OCI-LY7 (cell line): ENCODE data around the gene GBF1. TPM values are rescaled to one million over a fixed set of nuclear protein-coding genes. Genes with fewer than 3 reads are reported as not detected.
"Not testable (repeated sequence)": the region's sequence is repeated elsewhere in the genome, so short reads cannot be mapped to it uniquely, and the experiment has no call there.

Source experiments
- BruUV-seq: library from RNA; stranded (reverse); fragments of 400-500 nt; replicated peaks from 2 replicates; lab custom pipeline; 2021; lab: Mats Ljungman, UMichigan
- CTCF ChIA-PET: fragments of 300-600 bp; sonication (Branson Sonifier 250); formaldehyde crosslinking; loops from one replicate; lab custom pipeline; 2022; ENCODE audit warnings: antibody characterized with exemption; ENCODE audit not compliant: unreplicated experiment; lab: Charles Lee
- POLR2A ChIA-PET: fragments of 300-600 bp; sonication (Branson Sonifier 250); formaldehyde crosslinking; loops from one replicate; lab custom pipeline; 2022; ENCODE audit warnings: antibody characterized with exemption; lab: Charles Lee
- DNase-seq: peaks from one replicate; pipeline ENCODE4 v3.0.0-alpha.2; 2015; ENCODE audit warnings: low spot score
- H2AFZ ChIP-seq: fragments of 200-600 bp; sonication (generic), shearing (Covaris generic); 2 replicates; pipeline ENCODE4 v1.6.1; 2014; ENCODE audit warnings: mild to moderate bottlenecking, antibody characterized with exemption, low read length, moderate library complexity
- H3K27ac ChIP-seq: fragments of 200-600 bp; sonication (generic); 2 replicates; pipeline ENCODE4 v1.5.1; 2014; ENCODE audit warnings: mixed run types, low read depth, mild to moderate bottlenecking, moderate library complexity, low read length, inconsistent platforms; ENCODE audit not compliant: poor library complexity, severe bottlenecking
- H3K36me3 ChIP-seq: fragments of 200-600 bp; sonication (generic); 2 replicates; pipeline ENCODE4 v1.6.1; 2014; ENCODE audit warnings: mild to moderate bottlenecking, antibody characterized with exemption, low read length, moderate library complexity, mixed read lengths; ENCODE audit not compliant: insufficient read depth
- H3K4me1 ChIP-seq: fragments of 200-600 bp; sonication (generic); 2 replicates; pipeline ENCODE4 v1.5.1; 2014; ENCODE audit warnings: mild to moderate bottlenecking, low read length; ENCODE audit not compliant: insufficient read depth, poor library complexity, severe bottlenecking
- H3K4me2 ChIP-seq: fragments of 200-600 bp; sonication (generic); 2 replicates; pipeline ENCODE4 v1.6.1; 2014; ENCODE audit warnings: mild to moderate bottlenecking, low read length
- H3K4me3 ChIP-seq: fragments of 200-600 bp; sonication (generic); 2 replicates; pipeline ENCODE4 v1.5.1; 2014; ENCODE audit warnings: mild to moderate bottlenecking, low read depth, low read length; ENCODE audit not compliant: poor library complexity, severe bottlenecking
- H3K79me2 ChIP-seq: fragments of 200-600 bp; sonication (generic); 2 replicates; pipeline ENCODE4 v1.6.1; 2016; ENCODE audit warnings: low read depth, mild to moderate bottlenecking, low read length, moderate library complexity, mixed read lengths; ENCODE audit not compliant: insufficient read depth
- H3K9me2 ChIP-seq: fragments of 200-600 bp; sonication (generic); 2 replicates; pipeline ENCODE4 v1.6.1; 2016; ENCODE audit warnings: mild to moderate bottlenecking, low read length, mixed read lengths; ENCODE audit not compliant: insufficient read depth
- H3K9me3 ChIP-seq: fragments of 200-600 bp; sonication (generic); 2 replicates; pipeline ENCODE4 v1.6.1; 2014; ENCODE audit warnings: mild to moderate bottlenecking, mixed run types, low read length, mixed read lengths
- H4K20me1 ChIP-seq: fragments of 200-600 bp; sonication (generic); 2 replicates; pipeline ENCODE4 v1.6.1; 2014; ENCODE audit warnings: mild to moderate bottlenecking, antibody characterized with exemption, low read length, moderate library complexity, mixed read lengths; ENCODE audit not compliant: insufficient read depth
- CTCF ChIP-seq: fragments of 200-600 bp; sonication (generic); conservative IDR thresholded peaks from 2 replicates; pipeline ENCODE4 v1.5.1; 2014; ENCODE audit warnings: mild to moderate bottlenecking, antibody characterized with exemption, low read length, moderate library complexity, mixed read lengths
- EZH2phosphoT487 ChIP-seq: fragments of 200-600 bp; sonication (generic); IDR thresholded peaks from 2 replicates; pipeline ENCODE4 v1.6.1; 2018; ENCODE audit warnings: low read depth, borderline replicate concordance, mild to moderate bottlenecking, mixed run types, antibody characterized with exemption, low read length, moderate library complexity, mixed read lengths
- intact Hi-C: fragments of 100-400 bp; cut with micrococcal nuclease; formaldehyde crosslinking; loops from one replicate; pipeline ENCODE4 v1.10.0; 2022; ENCODE audit not compliant: unreplicated experiment
- total RNA-seq, 2 experiments: library from RNA; depleted of rRNA in 1 of 2; stranded (reverse); fragments of >200 nt in 1 of 2; shearing (Covaris generic) in 1 of 2; gene quantifications; 2 replicates each; pipeline ENCODE4 v1.2.3, GENCODE V29; 2014 to 2022

Gene GBF1
- total RNA-seq, 2 experiments from 2014 or later = 17.8 to 33.4 TPM

GRCh38 chr10:102298899-102299298, 53.6 kb downstream of the GBF1 start:
- no peaks in the 10 kb centered on the region for H4K20me1 ChIP-seq
- POLR2A ChIA-PET = interaction anchor here (0.5 to 0.6 kb wide), 2 partner anchors 10 to 405 kb away, joined by 3 to 5 read pairs; no protein-coding TSS in a partner anchor

GRCh38 chr10:102299873-102300272, 54.5 kb downstream of the GBF1 start:
- CTCF ChIA-PET = no interaction called here
- POLR2A ChIA-PET = interaction anchor here (0.7 to 1.1 kb wide), 3 partner anchors 8 to 52 kb away, joined by 3 to 5 read pairs (median 3); no protein-coding TSS in a partner anchor
- Histone ChIP-seq H3K36me3 (no peaks in the 10 kb centered on the region; the same call in 1 of the 2 replicates), H3K9me2 (no peaks in the 10 kb centered on the region), H3K9me3 (no peaks in the 10 kb centered on the region), H3K4me2 (no peak overlapping the region), H3K79me2 (no peaks in the 10 kb centered on the region), H2AFZ (no peak overlapping the region), H3K27ac (no peak overlapping the region), H3K4me1 (no peaks in the 10 kb centered on the region), H3K4me3 (no peak overlapping the region), H4K20me1 (no peaks in the 10 kb centered on the region)
- no peak for TF ChIP-seq CTCF
- no peak for TF ChIP-seq EZH2phosphoT487
- no peak for DNase-seq
- intact Hi-C loops = no loop called here
- BruUV-seq = no TSS peak

More at GRCh38 chr10:102298899-102299298, 53.6 kb downstream of the GBF1 start:
- CTCF ChIA-PET = no interaction called here
- TF ChIP-seq CTCF (no peak), EZH2phosphoT487 (no peak)
- no peaks in the 10 kb centered on the region for H3K9me3 ChIP-seq
- H3K4me2 ChIP-seq = no peak overlapping the region
- H2AFZ ChIP-seq = no peak overlapping the region
- no peak overlapping the region for H3K4me3 ChIP-seq
- no TSS peak for BruUV-seq
- no peaks in the 10 kb centered on the region; the same call in 1 of the 2 replicates for H3K36me3 ChIP-seq
- H3K79me2 ChIP-seq = no peaks in the 10 kb centered on the region
- intact Hi-C loops = no loop called here
- no peak overlapping the region for H3K27ac ChIP-seq
- H3K4me1 ChIP-seq = no peaks in the 10 kb centered on the region
- no peaks in the 10 kb centered on the region for H3K9me2 ChIP-seq
- DNase-seq = no peak

- Histone ChIP-seq H3K79me2 (no peaks in the 10 kb centered on the region), H2AFZ (no peak overlapping the region), H3K4me3 (no peak overlapping the region), H3K9me3 (no peaks in the 10 kb centered on the region), H3K4me2 (no peak overlapping the region), H3K27ac (no peak overlapping the region), H3K36me3 (no peaks in the 10 kb centered on the region; the same call in 1 of the 2 replicates), H3K4me1 (no peaks in the 10 kb centered on the region), H3K9me2 (no peaks in the 10 kb centered on the region), H4K20me1 (no peaks in the 10 kb centered on the region)
- intact Hi-C loops = no loop called here
- DNase-seq = no peak
- ChIA-PET CTCF (no interaction called here), POLR2A (interaction anchor here (0.7 to 1.1 kb wide), 4 partner anchors 9 to 53 kb away, joined by 3 to 5 read pairs (median 4); no protein-coding TSS in a partner anchor)
- TF ChIP-seq CTCF = no peak
- TF ChIP-seq EZH2phosphoT487 = no peak
- no TSS peak for BruUV-seq
Observed at GRCh38 chr10:102300278-102300843, 55.0 kb downstream of the GBF1 start.

- H3K4me1 ChIP-seq, H3K9me2 ChIP-seq, H4K20me1 ChIP-seq, H3K79me2 ChIP-seq, H3K27ac ChIP-seq, H3K4me3 ChIP-seq, BruUV-seq, H3K36me3 ChIP-seq, H3K4me2 ChIP-seq, CTCF ChIA-PET, H3K9me3 ChIP-seq, DNase-seq, H2AFZ ChIP-seq, intact Hi-C loops: not testable (repeated sequence)
- POLR2A ChIA-PET = interaction anchor here (0.7 to 1.1 kb wide), 2 partner anchors 48 to 53 kb away, joined by 3 to 4 read pairs; no protein-coding TSS in a partner anchor
Observed at GRCh38 chr10:102300912-102301311, 55.6 kb downstream of the GBF1 start.
